Stomach (tissue), 9 donors: ENCODE data around the gene CREM. TPM values are rescaled to one million over a fixed set of nuclear protein-coding genes. Genes with fewer than 3 reads are reported as not detected.

ENCODE experiments used
- DNase-seq, 2 donors: peaks; one replicate each; pipeline versions ENCODE4 v3.0.0 to v3.0.0-alpha.2; 2013 to 2019
- H3K27ac ChIP-seq, 5 donors: fragments of 200-600 bp in 4 of 5; sonication (generic) in 4 of 5; one replicate each; pipeline ENCODE4 v1.5.1; 2013 to 2019; ENCODE audit warnings: mild to moderate bottlenecking in 1 of 5, moderate library complexity in 1 of 5
- H3K27me3 ChIP-seq, 3 donors: fragments of 200-600 bp; sonication (generic); one replicate each; pipeline ENCODE4 v1.5.1; 2017 to 2019; ENCODE audit warnings: mixed run types in 1 of 3
- H3K36me3 ChIP-seq, 4 donors: fragments of 200-600 bp; sonication (generic); 1 replicate in 3 of 4; 2 replicates in 1 of 4; pipeline ENCODE4 v1.5.1; 2016 to 2019
- H3K4me1 ChIP-seq, 4 donors: fragments of 200-600 bp; sonication (generic); one replicate each; pipeline ENCODE4 v1.5.1; 2016 to 2019
- H3K4me3 ChIP-seq, 4 donors: fragments of 200-600 bp; sonication (generic) in 3 of 4; one replicate each; pipeline ENCODE4 v1.5.1; 2016 to 2019; ENCODE audit warnings: mild to moderate bottlenecking in 1 of 4
- H3K9me3 ChIP-seq, 4 donors: fragments of 200-600 bp; sonication (generic); one replicate each; pipeline ENCODE4 v1.5.1; 2016 to 2019
- CTCF ChIP-seq, 7 experiments: fragments of 450-650 bp in 4 of 7; fragments of 200-600 bp in 3 of 7; sonication (generic) in 3 of 7; IDR thresholded peaks; one replicate each; pipeline ENCODE4 v1.5.1; 2016 to 2019; ENCODE audit warnings: antibody characterized with exemption in 7 of 7, control low read depth in 2 of 7, mild to moderate bottlenecking in 1 of 7
- EP300 ChIP-seq: sonication (generic); formaldehyde crosslinking; IDR thresholded peaks from one replicate; pipeline ENCODE4 v1.6.1; 2017; ENCODE audit warnings: antibody characterized with exemption
- POLR2A ChIP-seq, 4 donors: fragments of 450-650 bp; IDR thresholded peaks; one replicate each; pipeline ENCODE4 v1.6.1; 2016; ENCODE audit warnings: antibody characterized with exemption in 4 of 4, control low read depth in 2 of 4, mild to moderate bottlenecking in 1 of 4, moderate library complexity in 1 of 4
- POLR2AphosphoS5 ChIP-seq, 3 donors: sonication (generic); formaldehyde crosslinking; IDR thresholded peaks; one replicate each; pipeline ENCODE4 v1.6.1; 2016; ENCODE audit warnings: antibody characterized with exemption in 3 of 3
- WGBS, 5 donors: extraction: QIAGEN DNeasy Blood & Tissue Kit in 3 of 5; methylation state at CpG; one replicate each; pipeline versions ENCODE4 v1.1.5 to v1.1.7; 2013 to 2018; 5-methylcytosine and 5-hydroxymethylcytosine counted together
- intact Hi-C: fragments of 100-400 bp; cut with DNase I; formaldehyde crosslinking; loops from one replicate; pipeline ENCODE4 v1.15.1; 2023; ENCODE audit warnings: low total_unique reads
- polyA plus RNA-seq, 3 donors: library from polyadenylated mRNA; stranded (reverse); fragments of 200-250 nt; gene quantifications; one replicate each; pipeline ENCODE4 v1.2.3, GENCODE V29; 2013
- total RNA-seq, 5 donors: library from RNA; depleted of rRNA; stranded (reverse); fragments of >200 nt; gene quantifications; one replicate each; pipeline versions ENCODE4 v1.1.0 to v1.2.3, GENCODE V29; 2014 to 2016
- donor health status: healthy with polysubstance abuse.
- donor health status: Bipolar disorder and iron deficiency.
- donor health status: healthy.

Gene CREM
- total and polyA plus RNA-seq, 8 donors = 9.6 to 67.8 (median 32.7) TPM

- intact Hi-C loops = no loop called here
- no peaks in the 10 kb centered on the region for H3K27me3 ChIP-seq
Observed at GRCh38 chr10:35192645-35193249, 66.1 kb downstream of the CREM start.

GRCh38 chr10:35194471-35194870 lies 67.8 kb downstream of the CREM start:
- Histone ChIP-seq H3K27me3 (no peaks in the 10 kb centered on the region), H3K9me3 (no peaks in the 10 kb centered on the region), H3K4me1 (peaks cover 0 to 19% (median 9%) of the 10 kb centered on the region in 4 donors), H3K36me3 (no peaks in the 10 kb centered on the region), H3K27ac (peak overlapping the region in 3 of 5 donors; percentile 91 to 96 (median 95)), H3K4me3 (no peak overlapping the region)
- no peak for DNase-seq
- TF ChIP-seq CTCF (IDR thresholded peaks at IDR 0.05) = no peak
- TF ChIP-seq POLR2A (IDR thresholded peaks at IDR 0.05) = no peak
- TF ChIP-seq POLR2AphosphoS5 (IDR thresholded peaks at IDR 0.05) = no peak
- no peak for TF ChIP-seq EP300
- intact Hi-C loops = no loop called here

More at GRCh38 chr10:35192645-35193249, 66.1 kb downstream of the CREM start:
- DNase-seq = no peak
- Histone ChIP-seq H3K27ac (peak overlapping the region in 1 of 5 donors; percentile 37), H3K4me3 (no peak overlapping the region), H3K36me3 (no peaks in the 10 kb centered on the region), H3K9me3 (no peaks in the 10 kb centered on the region), H3K4me1 (peaks cover 0 to 19% (median 9%) of the 10 kb centered on the region in 4 donors)
- 40 to 76% (median 66%) methylated on average over 3 of the region's 3 CpGs for WGBS, 5 donors
- TF ChIP-seq CTCF (IDR thresholded peaks at IDR 0.05) (no peak), POLR2AphosphoS5 (IDR thresholded peaks at IDR 0.05) (no peak), POLR2A (IDR thresholded peaks at IDR 0.05) (no peak), EP300 (no peak)

- Histone ChIP-seq H3K4me3 (peak overlapping the region; percentile 38 to 49 (median 42)), H3K27me3 (no peaks in the 10 kb centered on the region), H3K9me3 (no peaks in the 10 kb centered on the region), H3K4me1 (peaks cover 0 to 19% (median 9%) of the 10 kb centered on the region in 4 donors), H3K36me3 (no peaks in the 10 kb centered on the region), H3K27ac (peak overlapping the region; percentile 37 to 96 (median 92))
- WGBS, 5 donors = 46 to 61% (median 48%) methylated on average over 1 of the region's 1 CpG
- peak in 1 of 2 donors; percentile 83 for DNase-seq
- intact Hi-C loops = no loop called here
- TF ChIP-seq CTCF (IDR thresholded peaks at IDR 0.05) = no peak
- TF ChIP-seq POLR2AphosphoS5 (IDR thresholded peaks at IDR 0.05) = peak in 2 of 3 donors; percentile 13 to 67
Observed at GRCh38 chr10:35194906-35195305, 68.3 kb downstream of the CREM start.

GRCh38 chr10:35195361-35196306 lies 69.0 kb downstream of the CREM start:
- DNase-seq = peak; percentile 65 to 98
- TF ChIP-seq EP300 = peak; percentile 81
- peak in 5 of 7 experiments; percentile 90 to 96 (median 92) for TF ChIP-seq CTCF (IDR thresholded peaks at IDR 0.05)
- peak in 1 of 4 donors; percentile 11 for TF ChIP-seq POLR2A (IDR thresholded peaks at IDR 0.05)
- TF ChIP-seq POLR2AphosphoS5 (IDR thresholded peaks at IDR 0.05) = peak; percentile 65 to 95 (median 76)
- Histone ChIP-seq H3K27ac (peak overlapping the region; percentile 91 to 96 (median 95)), H3K27me3 (no peaks in the 10 kb centered on the region), H3K4me3 (peak overlapping the region; percentile 38 to 49 (median 42)), H3K4me1 (peaks cover 0 to 19% (median 9%) of the 10 kb centered on the region in 4 donors), H3K36me3 (no peaks in the 10 kb centered on the region), H3K9me3 (no peaks in the 10 kb centered on the region)
- 0 to 1% (median 0%) methylated on average over 15 of the region's 15 CpGs for WGBS, 5 donors
- intact Hi-C loops = no loop called here
